Raji (cell line): ENCODE data around the gene FAM53A.

Experiments
- POLR2A ChIP-seq: IDR thresholded peaks from 2 replicates; pipeline ENCODE4 v1.6.1; 2011; ENCODE audit warnings: low read depth, low read length, control low read depth; ENCODE audit not compliant: insufficient read depth

Gene FAM53A

GRCh38 chr4:1683736-1684505, at the start of gene FAM53A:
TSS of gene FAM53A (minus strand) at chr4:1684313. CDS start at chr4:1668741, 15,572 bp downstream.
- no peak for TF ChIP-seq POLR2A

GRCh38 chr4:1732911-1733310, 48.8 kb upstream of the FAM53A start:
- no peak for TF ChIP-seq POLR2A

- no peak for TF ChIP-seq POLR2A
These were observed 47.1 kb upstream of the FAM53A start for GRCh38 chr4:1731180-1731579.

DNA sequence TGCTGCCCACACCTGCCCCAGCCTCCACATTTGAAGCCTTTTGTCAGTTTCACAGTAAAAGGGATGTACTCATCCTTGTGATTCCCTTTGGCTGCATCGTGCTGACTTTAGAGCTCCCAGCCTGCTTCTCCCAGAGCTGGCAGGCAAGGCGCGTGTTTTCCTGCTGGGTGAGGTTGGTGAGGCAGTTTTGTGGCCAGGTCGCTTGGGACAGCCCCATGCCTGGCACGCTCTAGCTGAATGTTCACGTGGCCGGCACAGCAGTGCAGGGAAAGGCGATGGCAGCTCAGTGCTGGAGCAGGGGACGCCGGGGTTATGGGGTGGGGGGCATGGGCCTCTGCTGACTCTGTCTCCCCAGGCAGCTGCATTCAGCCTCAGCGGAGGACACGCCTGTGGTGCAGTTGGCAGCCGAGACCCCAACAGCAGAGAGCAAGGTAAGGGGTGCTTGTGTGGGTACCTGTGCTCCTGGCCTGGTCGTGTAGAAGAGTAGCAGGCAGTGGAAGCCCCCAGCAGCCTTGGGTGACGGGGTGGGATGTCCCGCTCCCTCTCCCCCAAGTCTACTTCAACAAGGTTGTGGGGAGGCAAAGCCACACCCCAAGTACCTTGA, 46.5 kb upstream of the FAM53A start:
- TF ChIP-seq POLR2A = no peak

- no peak for TF ChIP-seq POLR2A
These were observed 44.2 kb upstream of the FAM53A start for GRCh38 chr4:1728061-1728980.

- no peak for TF ChIP-seq POLR2A
These were observed 43.3 kb upstream of the FAM53A start for GRCh38 chr4:1727117-1728031.

- no peak for TF ChIP-seq POLR2A
These were observed 42.2 kb upstream of the FAM53A start for GRCh38 chr4:1726146-1726934.

- TF ChIP-seq POLR2A = no peak
These were observed 41.4 kb upstream of the FAM53A start for GRCh38 chr4:1725521-1725920.

DNA sequence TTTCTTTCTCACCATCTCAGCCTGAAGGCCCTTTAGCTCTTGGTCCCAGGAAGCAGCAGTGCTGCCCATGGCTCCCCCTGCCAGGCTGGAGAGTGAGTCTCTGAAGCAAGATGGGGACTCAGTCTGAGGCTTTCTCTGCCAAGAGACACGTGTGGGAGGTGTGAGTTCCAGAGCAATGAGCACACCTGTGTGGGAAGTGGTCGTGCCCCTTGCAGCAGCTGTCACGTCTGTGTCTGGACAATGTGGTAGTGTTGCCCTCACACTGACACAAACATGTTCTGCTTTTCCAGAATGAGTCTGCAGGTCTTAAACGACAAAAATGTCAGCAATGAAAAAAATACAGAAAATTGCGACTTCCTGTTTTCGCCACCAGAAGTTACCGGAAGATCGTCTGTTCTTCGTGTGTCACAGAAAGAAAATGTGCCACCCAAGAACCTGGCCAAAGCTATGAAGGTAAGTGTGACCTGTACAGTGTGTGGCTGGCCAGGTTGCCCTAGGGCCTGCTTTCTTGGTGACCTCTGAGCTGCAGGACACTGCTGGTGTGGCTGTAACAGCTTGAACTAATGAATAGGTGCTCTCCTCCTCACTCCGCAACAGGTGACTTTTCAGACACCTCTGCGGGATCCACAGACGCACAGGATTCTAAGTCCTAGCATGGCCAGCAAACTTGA, 39.2 kb upstream of the FAM53A start:
- TF ChIP-seq POLR2A = peak; percentile 28; the same call in 1 of the 2 replicates

- TF ChIP-seq POLR2A = no peak
These were observed 38.5 kb upstream of the FAM53A start for GRCh38 chr4:1722551-1723118.

DNA sequence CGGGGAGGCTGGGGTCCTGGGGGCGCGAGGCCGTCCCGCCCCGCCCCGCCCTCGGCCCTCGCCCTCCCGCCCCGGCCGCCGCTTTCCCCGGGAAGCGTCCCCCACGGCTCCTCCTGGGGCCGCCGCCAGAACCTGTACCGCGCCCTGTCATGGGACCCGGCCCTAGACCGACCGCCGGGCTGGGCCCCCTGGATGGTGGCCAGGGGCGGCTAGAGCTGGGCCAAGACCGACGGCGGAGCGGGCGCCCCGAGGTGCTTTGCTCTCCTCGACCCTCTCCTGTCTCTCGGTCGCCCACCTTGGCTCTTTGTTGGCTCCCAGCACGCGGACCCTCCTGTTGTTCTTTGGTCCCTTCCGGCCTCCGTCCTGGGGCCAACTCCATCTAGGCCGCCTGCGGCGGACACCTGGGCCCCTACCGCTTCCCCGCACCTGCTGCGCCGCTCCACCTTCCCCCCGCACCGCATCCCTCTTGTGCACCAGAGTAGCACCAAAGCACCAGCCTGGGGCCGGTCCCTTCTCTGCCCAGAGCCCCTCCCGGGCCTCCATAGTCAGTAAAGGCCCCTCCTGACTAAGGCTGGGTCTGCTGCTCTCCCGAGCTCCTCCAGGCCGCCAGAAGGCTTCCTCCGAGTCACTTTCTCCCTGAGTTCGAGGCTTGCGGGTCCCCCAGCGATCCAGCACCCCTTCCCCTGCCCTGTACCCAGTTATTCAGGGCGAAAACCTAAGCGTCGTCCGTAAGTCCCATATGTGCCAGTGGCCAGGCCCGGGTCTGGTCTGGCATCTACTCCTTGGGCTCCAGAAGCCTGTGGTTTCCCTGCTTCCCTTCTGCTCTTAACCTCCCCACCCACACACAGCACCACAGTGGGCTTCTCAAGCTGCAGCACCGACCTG, 37.8 kb upstream of the FAM53A start:
- TF ChIP-seq POLR2A = no peak; the same call in 1 of the 2 replicates
